Tibial nerve (tissue), 3 donors: ENCODE results near the gene NHLRC2.

ENCODE experiments used
- CTCF ChIP-seq, 5 experiments: fragments of 200-600 bp in 3 of 5; fragments of 450-650 bp in 2 of 5; sonication (generic) in 3 of 5; IDR thresholded peaks; one replicate each; pipeline ENCODE4 v1.5.1; 2016 to 2019; ENCODE audit warnings: antibody characterized with exemption in 5 of 5, mild to moderate bottlenecking in 3 of 5, moderate library complexity in 2 of 5
- POLR2A ChIP-seq, 2 donors: fragments of 450-650 bp; IDR thresholded peaks; one replicate each; pipeline ENCODE4 v1.6.1; 2017; ENCODE audit warnings: antibody characterized with exemption in 2 of 2, mild to moderate bottlenecking in 2 of 2, moderate library complexity in 2 of 2

- no peak for TF ChIP-seq CTCF (IDR thresholded peaks at IDR 0.05)
- no peak for TF ChIP-seq POLR2A (IDR thresholded peaks at IDR 0.05)
Observed at GRCh38 chr10:113917636-113918035, 63.2 kb downstream of the NHLRC2 start.
